Ureter (tissue), 1 donor: ENCODE data around the gene MRPS35. TPM values are rescaled to one million over a fixed set of nuclear protein-coding genes. Genes with fewer than 3 reads are reported as not detected.
A peak's percentile ranks its signal among the peaks of the same experiment; 100 is the strongest.

Experiments
- DNase-seq: peaks from one replicate; pipeline ENCODE4 v3.0.0-alpha.2; 2020; ENCODE audit warnings: low spot score
- total RNA-seq: library from RNA; stranded (reverse); gene quantifications from one replicate; pipeline ENCODE4 v1.2.4, GENCODE V29; 2023
- donor health status: DM: yes; HTN: yes; CAD: no.

MRPS35 gene
- 52.0 TPM for total RNA-seq

DNA sequence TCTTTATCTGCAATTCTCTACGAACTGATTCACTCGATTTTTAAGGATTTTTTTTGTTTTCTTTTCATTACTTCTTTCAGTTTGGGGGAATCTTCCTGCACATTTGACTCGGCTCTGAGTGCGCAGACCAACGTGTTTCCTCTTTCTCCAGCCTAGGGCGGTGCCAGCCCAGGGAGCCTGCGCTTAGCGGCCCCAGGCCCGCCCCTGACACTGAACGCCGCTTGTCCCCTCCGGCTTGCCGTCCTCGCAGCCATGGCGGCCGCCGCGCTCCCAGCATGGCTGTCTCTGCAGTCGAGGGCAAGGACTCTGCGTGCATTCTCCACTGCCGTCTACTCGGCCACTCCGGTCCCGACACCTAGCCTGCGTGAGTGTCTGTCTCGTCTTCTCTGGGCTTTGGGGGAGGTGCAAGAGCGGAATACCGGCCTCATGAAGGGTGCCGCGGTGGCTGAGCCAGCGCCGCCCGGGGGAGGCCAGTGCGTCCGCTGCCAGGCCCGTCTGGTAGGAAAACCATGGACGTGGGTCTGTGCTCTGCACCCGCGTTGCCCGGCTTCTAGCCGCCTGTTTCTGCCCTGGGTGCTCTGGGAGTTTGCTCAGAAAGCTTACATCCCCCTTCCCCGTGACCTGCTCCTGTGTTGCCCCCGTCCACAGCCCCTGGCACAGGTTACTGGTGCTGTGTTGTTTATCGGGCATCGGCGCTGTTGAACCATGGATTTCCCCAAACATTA is at the start of gene MRPS35:
TSS of gene MRPS35 (plus strand) at position 241 of the 725 bp plus-strand sequence. CDS start at position 253, 12 bp downstream.
- DNase-seq: peak; percentile 93

DNA sequence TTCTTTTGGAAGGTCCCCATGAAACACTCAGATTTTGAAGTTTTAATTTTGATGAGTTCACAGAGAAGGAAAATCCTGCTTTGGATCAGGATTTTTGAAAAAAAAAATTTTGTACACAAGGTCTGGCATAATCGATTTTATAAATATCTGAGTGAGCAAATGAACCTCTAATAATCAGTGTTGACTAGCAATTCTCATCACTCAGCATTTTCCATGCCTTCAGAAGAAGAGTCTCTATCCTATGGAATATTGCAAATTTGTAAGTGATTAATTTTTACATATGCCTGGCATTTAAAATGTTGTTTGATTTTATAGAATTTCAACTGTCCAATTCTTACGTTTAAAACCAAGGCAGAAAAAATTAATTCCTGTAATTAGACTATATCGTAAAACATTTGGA is 44.9 kb upstream of the MRPS35 start:
- no peak for DNase-seq

DNA sequence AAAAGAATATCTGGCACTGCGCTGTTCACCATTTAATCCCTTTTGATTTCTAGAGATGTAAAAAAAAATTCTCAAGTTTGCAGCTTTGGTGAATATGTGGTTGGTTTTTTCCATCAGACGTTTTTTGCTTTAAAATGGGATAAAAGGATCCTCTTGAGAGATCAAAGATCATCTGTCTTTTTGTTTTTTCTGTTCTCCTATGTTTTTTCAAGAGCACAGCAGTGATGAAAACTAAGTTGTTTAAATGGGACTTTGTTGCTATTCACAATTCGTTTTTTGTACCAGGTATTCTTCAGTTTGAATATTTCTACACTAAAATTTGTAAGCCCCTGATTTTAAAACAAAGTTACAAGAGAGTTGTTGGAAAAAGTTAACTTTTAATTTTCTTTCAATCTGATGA is 44.1 kb upstream of the MRPS35 start:
- DNase-seq: no peak

DNA sequence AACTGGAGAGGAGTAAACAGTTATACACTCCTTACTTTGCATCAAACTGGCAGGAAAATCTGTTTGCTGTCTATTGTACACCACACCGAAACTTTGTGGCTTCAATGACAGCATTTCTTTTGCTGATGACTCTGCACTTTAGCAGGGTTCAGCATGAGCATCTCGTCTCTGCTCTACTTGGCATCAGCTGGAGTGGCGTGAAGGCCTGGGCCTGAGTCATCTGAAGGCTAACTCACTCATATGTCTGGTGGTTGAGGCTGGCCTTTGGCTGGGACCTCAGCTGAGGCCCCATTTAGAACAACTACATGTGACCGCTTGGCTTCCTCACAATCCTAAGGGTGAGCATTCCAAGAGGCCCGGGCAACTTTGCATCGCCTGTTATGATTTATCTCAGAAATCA is 43.1 kb upstream of the MRPS35 start:
- DNase-seq: no peak

DNA sequence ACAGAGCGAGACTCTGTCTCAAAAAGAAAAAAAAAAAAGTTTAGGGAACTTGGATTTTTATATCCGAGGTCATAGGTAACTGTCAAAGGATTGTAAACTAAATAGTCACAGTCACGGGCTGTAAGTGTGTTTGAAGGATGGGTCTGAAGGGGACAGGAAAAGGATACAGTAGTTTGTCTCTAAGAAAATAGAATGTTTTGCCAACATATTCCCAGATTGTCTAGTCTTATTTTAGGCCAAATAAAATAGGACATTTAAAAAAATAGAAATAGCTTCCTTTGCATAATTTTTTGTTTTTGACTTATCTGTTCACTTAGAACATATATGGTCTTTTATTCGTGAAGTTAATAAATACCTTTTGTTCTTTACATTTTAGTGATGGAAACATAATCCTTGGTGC is 38.6 kb upstream of the MRPS35 start:
- no peak for DNase-seq

DNA sequence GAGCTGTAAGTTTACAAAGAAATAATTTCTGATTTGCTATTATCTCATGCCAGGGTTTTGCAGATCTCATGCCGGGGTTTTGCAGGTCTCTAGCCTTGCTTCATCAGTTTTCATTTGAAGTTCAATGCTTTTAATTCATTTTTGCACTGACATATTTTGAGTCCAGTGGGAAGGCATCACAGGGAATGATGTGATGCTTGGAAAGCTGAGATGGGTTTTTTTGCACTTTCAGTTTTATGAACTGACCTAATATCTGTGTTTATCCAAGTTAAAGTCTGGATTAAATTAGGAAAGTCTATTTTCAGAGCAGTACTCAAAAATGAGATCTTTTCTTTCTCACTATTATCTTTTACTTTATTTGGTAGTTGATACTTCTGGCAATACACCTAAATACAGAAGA is 38.0 kb upstream of the MRPS35 start:
- DNase-seq: no peak

DNA sequence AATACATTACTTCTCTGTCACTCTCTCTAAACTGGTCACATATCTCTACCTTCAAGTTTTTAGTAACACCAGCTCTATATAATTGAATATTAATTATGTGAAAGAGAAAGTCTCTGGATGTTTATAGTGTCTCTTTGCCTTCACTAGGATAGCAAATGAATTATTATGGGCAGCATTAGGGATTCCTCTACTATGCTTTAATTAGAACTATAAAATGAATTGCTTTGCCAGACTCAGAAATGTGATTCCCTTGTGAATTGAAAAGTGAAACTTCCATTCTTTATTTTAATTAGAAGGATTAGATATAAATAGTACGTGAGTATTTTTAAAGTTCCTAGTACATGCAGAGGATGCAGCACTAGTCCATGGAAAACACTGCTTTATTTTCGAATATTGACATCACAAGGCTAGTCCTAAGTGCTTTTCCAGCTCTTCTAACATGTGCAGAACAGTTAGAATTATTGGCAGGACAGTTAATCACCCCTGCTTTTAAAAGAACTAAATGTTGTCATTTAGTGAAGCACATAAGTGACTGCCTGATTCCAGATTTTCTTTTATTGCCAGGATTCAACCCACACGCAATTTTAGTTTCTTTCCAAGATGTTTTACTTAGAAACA is 37.4 kb upstream of the MRPS35 start:
- DNase-seq: no peak

DNA sequence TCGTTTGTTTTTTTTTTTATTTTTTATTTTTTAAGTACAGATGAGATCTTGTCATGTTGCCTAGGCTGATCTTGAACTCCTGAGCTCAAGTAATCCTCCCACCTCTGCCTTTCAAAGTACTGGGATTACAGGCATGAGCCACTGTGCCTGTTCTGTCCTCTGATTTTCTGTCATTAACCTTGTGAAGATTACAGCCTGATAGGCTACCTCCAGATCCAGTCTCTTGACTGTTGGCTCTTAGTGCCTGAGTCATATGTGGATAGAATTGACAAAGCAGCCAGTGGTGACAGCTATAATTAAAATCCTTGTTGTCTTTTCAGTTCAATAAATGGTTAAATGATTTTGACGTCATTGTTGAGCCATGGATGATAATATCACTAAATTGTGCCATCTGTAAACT is 35.6 kb upstream of the MRPS35 start:
- DNase-seq: no peak

DNA sequence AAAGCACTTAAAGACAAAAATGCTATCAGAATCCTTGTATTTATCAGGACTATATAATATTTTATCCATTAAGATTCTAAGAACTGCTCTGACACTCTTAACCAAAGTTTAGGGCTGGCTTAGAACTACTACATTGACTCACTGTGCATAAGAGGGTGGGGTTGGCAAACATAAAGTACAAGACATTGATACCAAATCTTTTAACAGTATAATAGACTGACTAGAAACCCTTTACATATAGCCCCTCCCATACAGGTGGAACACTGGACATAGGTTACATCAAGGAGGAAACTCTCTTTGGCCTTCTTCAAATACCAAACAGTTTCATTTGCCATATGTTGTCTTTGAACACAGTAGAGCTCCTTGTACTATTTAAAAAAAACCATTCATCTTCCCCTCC is 30.0 kb upstream of the MRPS35 start:
- no peak for DNase-seq

DNA sequence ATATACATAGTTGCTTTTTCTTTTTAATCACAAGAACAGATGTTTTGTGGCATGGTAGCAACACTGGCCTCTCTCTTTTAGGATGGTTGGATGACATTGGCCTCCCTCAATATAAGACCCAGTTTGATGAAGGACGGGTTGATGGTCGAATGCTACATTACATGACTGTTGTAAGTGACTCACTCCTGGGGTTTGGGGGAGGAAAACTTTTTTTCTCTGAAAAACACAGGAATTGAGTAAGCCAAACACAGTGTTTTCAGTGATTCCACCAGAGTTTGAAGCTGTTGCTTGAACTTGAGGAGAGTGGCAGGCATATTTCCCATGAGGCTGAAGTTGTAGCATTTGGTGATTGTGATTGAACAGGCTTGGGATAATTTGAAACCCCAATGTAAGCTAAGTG is 28.1 kb upstream of the MRPS35 start:
- DNase-seq: no peak

DNA sequence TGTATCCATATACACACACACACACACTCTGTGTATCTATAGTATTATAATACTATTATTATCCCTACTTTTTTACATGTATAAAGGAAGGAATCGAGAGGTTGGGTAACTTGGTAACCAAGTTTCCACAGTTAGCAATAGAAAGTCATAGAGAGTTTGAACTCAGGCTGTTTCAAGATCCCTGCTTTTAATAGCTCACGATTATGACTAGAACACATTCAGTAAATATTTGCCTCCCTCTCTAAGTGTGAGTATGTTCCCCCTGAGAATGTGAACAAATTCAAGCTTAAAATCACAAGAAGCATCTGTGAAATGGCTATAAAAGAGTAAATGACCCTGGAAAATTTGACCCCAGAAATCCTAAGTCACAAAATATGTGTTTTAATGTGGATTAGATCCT is 25.4 kb upstream of the MRPS35 start:
- DNase-seq: no peak

DNA sequence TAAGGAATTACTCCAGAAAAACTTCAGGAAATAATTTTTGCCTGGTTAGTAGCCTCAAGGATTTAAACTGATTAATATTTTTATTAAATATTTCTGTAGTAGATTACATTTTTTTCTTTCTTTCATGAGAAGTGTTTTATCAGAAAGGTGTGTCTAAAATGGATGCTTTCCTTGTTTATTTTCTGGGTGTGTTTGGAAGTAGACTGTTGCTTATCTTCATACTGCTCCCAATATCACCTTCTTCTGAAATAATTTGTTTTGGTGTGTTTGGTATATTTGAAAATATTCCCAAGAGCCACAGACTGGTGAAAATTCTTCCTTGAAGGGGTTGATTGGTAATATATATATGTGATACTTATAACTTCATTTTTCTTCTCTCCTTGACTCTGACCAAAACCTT is 24.5 kb upstream of the MRPS35 start:
- no peak for DNase-seq

DNA sequence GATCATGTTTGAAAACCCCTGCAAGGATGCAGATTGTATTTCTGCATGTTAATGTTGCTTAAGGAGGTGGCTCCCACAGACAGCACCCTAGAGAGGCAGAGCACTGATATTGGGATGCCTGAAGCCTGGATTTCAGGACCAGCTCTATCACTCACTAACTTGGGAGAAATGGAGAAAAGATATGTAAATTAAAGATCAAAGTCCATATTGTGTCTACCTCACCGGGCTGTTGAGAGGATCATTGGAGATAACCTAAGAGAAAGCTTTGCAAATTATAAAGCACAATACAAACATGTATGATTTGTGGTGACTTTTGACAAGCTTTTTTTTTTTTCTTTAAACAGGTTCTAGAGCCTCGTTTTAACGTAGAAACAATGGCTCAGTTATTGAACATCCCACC is 22.0 kb upstream of the MRPS35 start:
- no peak for DNase-seq

DNA sequence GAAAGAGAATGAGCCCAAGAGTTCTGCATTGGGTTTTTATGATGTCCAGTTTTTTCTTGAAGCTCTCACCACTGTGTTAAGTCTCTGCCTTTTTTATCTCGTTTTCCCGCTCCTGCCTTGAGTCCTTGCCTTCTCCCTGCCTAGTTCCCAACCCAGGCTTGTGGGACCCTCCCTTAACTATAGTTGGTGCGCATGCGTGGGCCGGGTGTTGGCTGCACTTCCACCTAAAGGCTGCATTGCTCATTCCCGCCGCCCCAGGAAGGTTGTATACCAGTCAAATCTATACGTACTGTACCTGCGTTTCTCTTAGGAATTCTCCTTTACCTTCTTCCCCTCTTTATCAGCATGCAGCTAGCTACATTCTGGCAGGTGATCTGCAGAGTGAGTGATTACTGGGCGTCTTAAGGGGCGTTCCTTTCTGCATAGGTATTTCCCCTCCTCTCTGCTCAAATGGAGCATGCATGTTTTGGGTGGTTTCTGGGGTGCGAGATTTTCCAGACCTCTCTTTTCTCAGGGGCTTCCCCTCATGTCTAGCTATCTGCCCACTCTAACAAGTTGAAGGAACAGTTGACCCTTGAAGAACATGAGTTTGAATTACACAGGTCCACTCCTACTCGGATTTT is 21.0 kb upstream of the MRPS35 start:
- no peak for DNase-seq

DNA sequence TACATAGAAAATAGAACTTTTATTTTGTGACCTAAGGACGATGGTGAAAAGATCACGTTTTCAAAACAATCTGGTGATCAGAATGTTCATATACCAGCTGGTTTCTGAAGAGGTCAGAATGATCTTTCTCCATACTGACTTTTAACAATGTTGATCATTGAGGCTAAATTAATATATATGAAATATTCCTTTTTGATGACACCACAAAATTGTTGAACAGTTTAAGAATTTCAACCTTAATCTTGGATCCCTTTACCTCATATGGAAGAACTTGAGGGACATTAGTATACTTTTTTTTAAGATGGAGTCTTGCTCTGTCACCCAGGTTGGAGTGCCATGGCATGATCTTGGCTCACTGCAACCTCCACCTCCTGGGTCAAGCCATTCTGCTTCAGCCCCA is 17.2 kb upstream of the MRPS35 start:
- no peak for DNase-seq

DNA sequence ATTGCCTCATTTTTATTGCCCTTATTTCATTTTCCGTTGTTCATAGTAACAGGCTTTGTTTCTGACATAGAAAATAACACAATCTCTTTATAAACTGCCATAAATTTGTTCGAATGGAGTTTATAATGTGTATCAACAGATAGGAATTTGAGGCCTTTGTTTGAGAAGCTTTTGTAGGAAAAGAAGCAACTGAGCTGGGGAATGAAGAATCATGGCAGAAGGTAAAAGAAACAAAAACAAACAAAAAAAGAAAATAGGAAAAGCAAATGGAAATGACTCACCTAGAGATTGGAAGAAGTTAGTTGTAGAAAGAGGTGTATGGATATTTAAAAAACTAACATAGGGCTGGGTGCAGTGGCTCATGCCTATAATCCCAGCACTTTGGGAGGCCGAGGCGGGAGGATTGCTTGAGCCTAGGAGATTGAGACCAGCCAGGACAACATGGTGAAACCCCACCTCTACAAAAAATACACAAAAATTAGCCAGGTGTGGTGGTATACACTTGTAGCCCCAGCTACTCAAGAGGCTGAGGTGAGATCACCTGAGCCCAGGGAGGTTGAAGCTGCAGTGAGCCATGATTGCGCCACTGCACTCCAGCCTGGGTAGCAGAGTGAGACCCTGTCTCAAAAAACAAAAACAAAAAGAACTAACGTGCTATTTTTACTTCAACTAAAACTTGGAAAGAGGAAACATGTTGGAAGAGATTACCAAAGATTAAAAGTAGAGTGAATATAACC is 14.9 kb upstream of the MRPS35 start:
- DNase-seq: no peak

DNA sequence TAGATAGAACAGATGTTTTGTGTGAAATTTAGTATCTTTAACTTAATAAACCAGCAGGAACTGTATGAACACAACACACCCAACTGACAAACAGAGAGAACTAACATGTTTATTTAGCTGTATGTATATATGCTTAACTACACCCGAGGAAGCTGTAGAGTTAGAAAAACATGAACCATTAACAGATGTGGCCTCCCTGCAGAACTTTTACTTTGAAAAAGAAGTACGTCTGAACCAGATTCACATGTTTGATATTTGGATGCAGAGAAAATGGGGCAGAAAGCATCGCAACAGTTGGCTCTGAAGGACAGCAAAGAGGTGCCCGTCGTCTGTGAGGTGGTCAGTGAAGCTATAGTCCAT is 14.4 kb upstream of the MRPS35 start, which contains the start of gene REP15:
TSS of gene REP15 (plus strand) at position 155 of the 360 bp plus-strand sequence. CDS start at position 271, 116 bp downstream.
- no peak for DNase-seq

DNA sequence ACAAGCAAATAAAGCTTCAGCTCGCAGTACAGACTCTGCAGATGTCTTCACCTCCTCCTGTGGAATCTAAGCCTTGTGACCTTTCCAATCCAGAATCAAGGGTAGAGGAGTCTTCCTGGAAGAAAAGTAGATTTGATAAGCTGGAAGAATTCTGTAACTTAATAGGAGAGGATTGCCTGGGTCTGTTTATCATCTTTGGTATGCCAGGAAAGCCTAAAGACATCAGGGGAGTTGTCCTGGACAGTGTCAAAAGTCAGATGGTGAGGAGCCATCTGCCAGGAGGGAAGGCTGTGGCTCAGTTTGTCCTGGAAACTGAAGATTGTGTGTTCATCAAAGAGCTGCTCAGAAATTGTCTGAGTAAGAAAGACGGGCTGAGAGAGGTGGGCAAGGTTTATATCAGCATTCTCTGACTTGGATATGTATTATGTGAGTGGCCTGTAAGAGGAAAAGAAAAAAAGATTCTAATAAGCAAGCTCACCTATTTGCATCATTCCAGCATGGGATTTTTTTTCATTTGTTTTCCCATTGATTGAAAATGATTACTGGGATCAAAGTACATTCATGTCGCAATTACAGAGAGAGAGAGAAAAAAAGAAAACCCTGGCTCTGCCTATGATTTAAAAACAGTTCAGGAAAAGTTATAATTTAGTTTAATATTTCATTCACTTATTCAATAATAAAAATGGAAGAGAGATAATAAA is 13.6 kb upstream of the MRPS35 start:
- no peak for DNase-seq

DNA sequence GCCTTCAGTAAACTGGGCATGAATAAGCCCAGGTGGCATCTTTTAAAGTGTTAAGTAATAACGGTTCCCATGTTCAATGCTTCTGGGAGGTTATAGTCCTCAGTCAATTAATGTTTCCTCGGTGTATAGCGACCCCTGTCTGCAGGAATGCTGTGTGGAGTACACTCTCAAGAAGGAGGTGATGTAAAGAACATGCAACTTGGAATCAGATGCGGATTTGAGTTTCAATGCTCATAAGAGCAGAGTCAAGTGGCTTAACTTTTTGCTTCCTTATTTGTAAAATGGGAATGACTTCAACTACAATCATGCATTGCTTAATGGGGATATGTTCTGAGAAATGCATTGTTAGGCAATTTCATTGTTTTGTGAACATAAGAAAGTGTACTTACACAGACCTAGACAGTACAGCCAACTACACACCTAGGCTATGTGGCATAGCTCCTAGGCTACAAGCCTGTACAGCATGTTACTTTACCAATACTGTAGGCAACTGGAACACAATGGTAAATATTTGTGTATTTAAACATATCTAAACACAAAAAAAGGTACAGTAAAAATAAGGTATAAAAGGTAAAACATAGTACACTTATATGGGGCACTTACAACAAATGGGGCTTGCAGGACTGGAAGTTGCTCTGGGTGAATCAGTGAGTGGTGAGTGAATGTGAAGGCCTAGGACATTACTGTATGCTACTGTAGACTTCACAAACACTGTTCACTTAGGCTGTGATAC is 6.7 kb upstream of the MRPS35 start:
- DNase-seq: peak; percentile 70

DNA sequence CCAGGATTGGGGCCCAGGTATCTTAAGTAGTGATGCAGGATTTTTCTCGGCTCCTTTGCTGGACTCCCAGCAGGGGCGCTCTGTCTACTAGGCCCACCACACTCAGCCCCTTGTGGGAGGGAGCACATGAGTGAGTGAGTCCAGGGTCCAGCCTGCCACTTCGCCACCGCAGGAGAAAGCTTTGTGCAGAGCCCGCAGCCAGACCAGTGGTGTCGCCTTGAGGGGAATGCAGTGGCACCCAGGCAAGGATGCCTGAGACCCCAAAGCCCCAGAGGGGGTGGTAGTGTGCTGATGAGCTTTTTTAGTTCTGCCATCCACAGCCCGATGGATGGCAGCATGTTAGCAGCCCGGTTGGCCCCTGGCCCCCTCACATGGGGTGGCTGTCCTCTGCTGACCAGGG is 5.4 kb upstream of the MRPS35 start:
- DNase-seq: no peak

DNA sequence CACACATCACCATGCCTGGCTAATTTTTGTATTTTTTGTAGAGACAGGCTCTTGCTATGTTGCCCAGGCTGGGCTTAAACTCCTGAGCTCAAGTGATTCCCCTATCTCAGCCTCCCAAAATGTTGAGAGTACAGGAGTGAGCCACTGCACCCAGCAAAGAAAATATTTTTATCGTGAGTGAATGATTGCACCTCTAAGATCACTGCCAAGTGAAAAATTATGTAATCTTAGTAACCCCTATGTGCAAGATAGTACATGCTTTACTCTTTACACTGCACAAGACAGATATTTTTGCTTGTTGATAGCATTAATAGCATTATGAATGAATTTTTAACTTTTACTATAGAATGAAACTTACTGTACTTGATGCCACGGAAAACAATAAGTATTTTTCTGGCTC is 3.4 kb upstream of the MRPS35 start:
- no peak for DNase-seq
